SHP77 treated with DMSO at 0.1 percent for 48 hours (cell line): ENCODE data around the gene CAV1.

Source experiments
- DNase-seq: peaks from one replicate; lab custom pipeline; 2025; lab: John Stamatoyannopoulos, UW

The CAV1 gene

GRCh38 chr7:116505278-116505677 lies 19.6 kb upstream of the CAV1 start:
- no peak for DNase-seq

GRCh38 chr7:116505823-116506222 lies 19.0 kb upstream of the CAV1 start:
- DNase-seq: no peak

GRCh38 chr7:116509982-116510579 lies 14.8 kb upstream of the CAV1 start:
- no peak for DNase-seq

- no peak for DNase-seq
Observed at GRCh38 chr7:116510795-116511194, 14.0 kb upstream of the CAV1 start.

- no peak for DNase-seq
Observed at GRCh38 chr7:116511552-116512519, 13.0 kb upstream of the CAV1 start.

- DNase-seq: no peak
Observed at GRCh38 chr7:116512520-116513188, 12.2 kb upstream of the CAV1 start.

- no peak for DNase-seq
Observed at GRCh38 chr7:116515584-116515983, 9.3 kb upstream of the CAV1 start.

GRCh38 chr7:116516324-116516723 lies 8.5 kb upstream of the CAV1 start:
- DNase-seq: no peak

- DNase-seq: no peak
Observed at GRCh38 chr7:116517626-116518025, 7.2 kb upstream of the CAV1 start.

GRCh38 chr7:116518961-116519360 lies 5.9 kb upstream of the CAV1 start:
- no peak for DNase-seq

- DNase-seq: no peak
Observed at GRCh38 chr7:116521046-116521664, 3.7 kb upstream of the CAV1 start.

- DNase-seq: no peak
Observed at GRCh38 chr7:116522247-116522646, 2.6 kb upstream of the CAV1 start.

- no peak for DNase-seq
Observed at GRCh38 chr7:116524221-116524608, 621 bp upstream of the CAV1 start.

GRCh38 chr7:116525298-116525912 lies 569 bp downstream of the CAV1 start:
- no peak for DNase-seq

GRCh38 chr7:116525913-116526861 lies 1.4 kb downstream of the CAV1 start:
- no peak for DNase-seq

- no peak for DNase-seq
Observed at GRCh38 chr7:116526897-116527296, 2.1 kb downstream of the CAV1 start.

GRCh38 chr7:116527521-116527920 lies 2.7 kb downstream of the CAV1 start:
- DNase-seq: no peak

- DNase-seq: no peak
Observed at GRCh38 chr7:116528008-116528789, 3.4 kb downstream of the CAV1 start.

- DNase-seq: no peak
Observed at GRCh38 chr7:116529250-116529649, 4.4 kb downstream of the CAV1 start.
